HG03439 (cell line): Measurements from ENCODE around the gene FBLN7.

Experiments
- ATAC-seq: cut with Tn5 transposase; IDR thresholded peaks from one replicate; pipeline ENCODE4 v1.9.1; 2021; ENCODE audit warnings: mild to moderate bottlenecking, moderate library complexity; ENCODE audit not compliant: unreplicated experiment

Gene FBLN7

DNA sequence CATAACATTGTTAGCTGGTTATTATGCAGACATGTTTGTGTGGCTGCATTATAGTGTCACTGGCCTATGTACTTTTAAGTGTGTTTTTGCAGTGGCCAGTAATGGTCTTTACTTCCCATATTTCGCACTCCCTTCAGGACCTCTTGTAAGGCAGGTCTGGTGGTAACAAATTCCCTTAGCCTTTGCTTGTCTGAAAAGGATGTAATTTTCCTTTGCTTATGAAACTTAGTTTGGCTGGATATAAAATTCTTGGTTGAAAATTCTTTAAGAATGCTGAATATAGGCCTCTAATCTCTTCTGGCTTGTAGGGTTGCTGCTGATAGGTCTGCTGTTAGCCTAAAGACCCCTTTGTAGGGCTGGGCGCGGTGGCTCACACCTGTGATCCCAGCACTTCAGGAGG lies 82.0 kb downstream of the FBLN7 start:
- no peak for ATAC-seq

- ATAC-seq = no peak
Measured at GRCh38 chr2:112220831-112221230, 82.6 kb downstream of the FBLN7 start.

DNA sequence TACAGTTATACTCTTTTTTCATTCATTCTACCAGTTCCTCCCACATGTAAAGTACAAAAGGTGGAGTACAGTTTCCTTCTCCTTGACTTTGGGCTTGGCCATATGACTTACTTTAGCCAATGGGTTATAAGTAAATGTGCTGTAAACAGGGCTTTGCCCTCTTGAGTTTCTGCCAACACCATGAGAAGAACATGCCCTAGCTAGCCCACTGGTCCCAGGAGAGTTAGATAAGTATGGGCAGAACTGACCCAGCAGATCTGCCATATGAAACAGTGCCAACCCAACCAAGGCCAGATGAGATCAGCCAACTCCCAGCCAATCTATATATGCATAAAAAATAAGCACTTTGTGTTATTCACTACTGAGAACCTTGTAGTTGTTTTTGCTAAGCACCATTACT lies 91.2 kb downstream of the FBLN7 start:
- ATAC-seq = no peak

DNA sequence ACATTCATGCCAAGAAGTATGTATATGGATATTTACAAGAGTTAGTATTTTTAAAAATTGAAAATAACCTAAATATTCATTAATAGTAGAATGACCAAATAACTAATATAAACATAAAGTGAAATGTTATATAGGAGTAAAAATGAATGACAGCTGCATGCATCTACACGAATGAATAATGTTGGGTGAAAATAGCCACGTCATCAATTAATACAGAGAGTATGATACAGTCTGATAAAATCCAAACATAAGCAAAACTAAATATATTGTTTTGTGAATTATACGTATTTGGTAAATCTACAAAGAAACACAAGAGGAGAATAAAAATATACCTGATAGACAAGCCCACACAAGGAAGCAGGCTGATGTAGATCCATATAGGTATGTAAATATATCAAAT lies 92.2 kb downstream of the FBLN7 start:
- ATAC-seq = no peak
